Left lung (tissue), 10 donors: Measurements from ENCODE around the gene FAM83E. TPM values are rescaled to one million over a fixed set of nuclear protein-coding genes. Genes with fewer than 3 reads are reported as not detected.

Source experiments
- ATAC-seq: fragments of 200-7000 bp; cut with Tn5 transposase; one replicate; pipeline ENCODE4 v1.9.1; 2020; ENCODE audit warnings: moderate library complexity
- DNase-seq, 4 donors: peaks; one replicate each; pipeline ENCODE4 v3.0.0-alpha.2; 2013 to 2020
- H3K27ac ChIP-seq, 2 donors: fragments of 200-600 bp; sonication (generic) in 1 of 2; one replicate each; pipeline versions ENCODE4 v1.5.0 to v1.8.0; 2020 to 2021
- H3K27me3 ChIP-seq, 2 donors: fragments of 200-600 bp; sonication (generic) in 1 of 2; one replicate each; pipeline versions ENCODE4 v1.5.0 to v1.8.0; 2020 to 2021
- H3K36me3 ChIP-seq, 2 donors: fragments of 200-600 bp; sonication (generic) in 1 of 2; one replicate each; pipeline versions ENCODE4 v1.5.0 to v1.8.0; 2020 to 2021
- H3K4me1 ChIP-seq, 2 donors: fragments of 200-600 bp; one replicate each; pipeline ENCODE4 v1.8.0; 2021
- H3K4me3 ChIP-seq, 2 donors: fragments of 200-600 bp; sonication (generic) in 1 of 2; one replicate each; pipeline versions ENCODE4 v1.5.0 to v1.8.0; 2020 to 2021; ENCODE audit warnings: mild to moderate bottlenecking in 1 of 2
- H3K9me3 ChIP-seq, 2 donors: fragments of 200-600 bp; sonication (generic) in 1 of 2; one replicate each; pipeline versions ENCODE4 v1.5.0 to v1.8.0; 2020 to 2021
- intact Hi-C, 2 donors: fragments of 100-400 bp; cut with DNase I; formaldehyde crosslinking; loops; one replicate each; pipeline versions ENCODE4 v1.11.2 to v1.14.2; 2022
- polyA plus RNA-seq, 6 donors: library from polyadenylated mRNA; unstranded; fragments of 120-200 nt; gene quantifications; one replicate each; pipeline ENCODE4 v1.2.1, GENCODE V29; 2013; ENCODE audit not compliant: insufficient read length in 6 of 6
- total RNA-seq, 2 donors: library from RNA; stranded (reverse); fragmentation: NEBNext Ultra II Directional; extraction: Animal tissue kit (Norgen Biotek cat#: 25700); gene quantifications; one replicate each; pipeline ENCODE4 v1.2.1, GENCODE V29; 2021
- TF ChIP-seq, protein P1 (sequence below), 2 donors: fragments of 200-600 bp; sonication (generic) in 1 of 2; IDR thresholded peaks; one replicate each; pipeline versions ENCODE4 v1.5.0 to v1.8.0; 2021; ENCODE audit warnings: antibody characterized with exemption in 2 of 2
- donor health status: DM: no; HTN: yes; CAD: no.
- donor health status: DM: no; HTN: no; CAD: no.

Gene FAM83E
- total and polyA plus RNA-seq, 8 donors: 4.7 to 50.0 (median 8.5) TPM

GRCh38 chr19:48646001-48646721 lies 31.3 kb upstream of the FAM83E start, which contains the start of gene CA11:
Gene CA11 (minus strand): TSS chr19:48646187. CDS start chr19:48645632, 555 bp downstream.
- Histone ChIP-seq H3K9me3 (no peaks in the 10 kb centered on the region), H3K27me3 (peaks cover 0 to 18% of the 10 kb centered on the region in 2 donors), H3K4me3 (peak within 1 kb of the TSS; percentile 33 to 50), H3K36me3 (no peaks in the 10 kb centered on the region), H3K27ac (peak within 1 kb of the TSS; percentile 64 to 70), H3K4me1 (peaks cover 7 to 28% of the 10 kb centered on the region in 2 donors)
- TF ChIP-seq, protein P1, sequence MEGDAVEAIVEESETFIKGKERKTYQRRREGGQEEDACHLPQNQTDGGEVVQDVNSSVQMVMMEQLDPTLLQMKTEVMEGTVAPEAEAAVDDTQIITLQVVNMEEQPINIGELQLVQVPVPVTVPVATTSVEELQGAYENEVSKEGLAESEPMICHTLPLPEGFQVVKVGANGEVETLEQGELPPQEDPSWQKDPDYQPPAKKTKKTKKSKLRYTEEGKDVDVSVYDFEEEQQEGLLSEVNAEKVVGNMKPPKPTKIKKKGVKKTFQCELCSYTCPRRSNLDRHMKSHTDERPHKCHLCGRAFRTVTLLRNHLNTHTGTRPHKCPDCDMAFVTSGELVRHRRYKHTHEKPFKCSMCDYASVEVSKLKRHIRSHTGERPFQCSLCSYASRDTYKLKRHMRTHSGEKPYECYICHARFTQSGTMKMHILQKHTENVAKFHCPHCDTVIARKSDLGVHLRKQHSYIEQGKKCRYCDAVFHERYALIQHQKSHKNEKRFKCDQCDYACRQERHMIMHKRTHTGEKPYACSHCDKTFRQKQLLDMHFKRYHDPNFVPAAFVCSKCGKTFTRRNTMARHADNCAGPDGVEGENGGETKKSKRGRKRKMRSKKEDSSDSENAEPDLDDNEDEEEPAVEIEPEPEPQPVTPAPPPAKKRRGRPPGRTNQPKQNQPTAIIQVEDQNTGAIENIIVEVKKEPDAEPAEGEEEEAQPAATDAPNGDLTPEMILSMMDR (IDR thresholded peaks at IDR 0.05): peak; percentile 75 to 89
- DNase-seq (peak; percentile 82 to 95 (median 90)), ATAC-seq (peak; percentile 93)
- intact Hi-C loops: no loop called here

DNA sequence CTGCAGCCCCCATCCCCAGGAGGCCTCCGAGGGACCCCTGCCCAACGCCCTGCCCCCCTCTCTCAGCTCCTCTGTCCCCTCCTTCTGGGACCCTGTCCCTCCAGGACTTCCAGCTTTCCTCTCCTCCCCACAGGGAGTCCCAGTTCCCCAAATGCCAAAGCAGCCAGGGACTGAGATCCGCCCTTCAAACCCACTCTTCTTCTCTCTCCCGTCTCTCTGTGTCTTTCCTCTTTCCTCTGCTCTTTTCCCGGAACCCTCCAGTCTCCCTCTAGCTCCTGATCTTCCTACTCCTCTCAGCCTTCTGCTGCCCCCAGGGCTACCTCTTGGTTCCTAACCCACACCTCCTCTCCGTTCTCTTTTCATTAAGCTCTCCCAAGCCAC lies 30.7 kb upstream of the FAM83E start:
- peaks cover 0 to 18% of the 10 kb centered on the region in 2 donors for H3K27me3 ChIP-seq
- TF ChIP-seq, protein P1 (IDR thresholded peaks at IDR 0.05): no peak
- H3K36me3 ChIP-seq: no peaks in the 10 kb centered on the region
- peak overlapping the region; percentile 33 to 50 for H3K4me3 ChIP-seq
- no peaks in the 10 kb centered on the region for H3K9me3 ChIP-seq
- peaks cover 7 to 28% of the 10 kb centered on the region in 2 donors for H3K4me1 ChIP-seq
- peak; percentile 8 for ATAC-seq
- peak overlapping the region; percentile 64 to 70 for H3K27ac ChIP-seq
- intact Hi-C loops: no loop called here
- DNase-seq: no peak

DNA sequence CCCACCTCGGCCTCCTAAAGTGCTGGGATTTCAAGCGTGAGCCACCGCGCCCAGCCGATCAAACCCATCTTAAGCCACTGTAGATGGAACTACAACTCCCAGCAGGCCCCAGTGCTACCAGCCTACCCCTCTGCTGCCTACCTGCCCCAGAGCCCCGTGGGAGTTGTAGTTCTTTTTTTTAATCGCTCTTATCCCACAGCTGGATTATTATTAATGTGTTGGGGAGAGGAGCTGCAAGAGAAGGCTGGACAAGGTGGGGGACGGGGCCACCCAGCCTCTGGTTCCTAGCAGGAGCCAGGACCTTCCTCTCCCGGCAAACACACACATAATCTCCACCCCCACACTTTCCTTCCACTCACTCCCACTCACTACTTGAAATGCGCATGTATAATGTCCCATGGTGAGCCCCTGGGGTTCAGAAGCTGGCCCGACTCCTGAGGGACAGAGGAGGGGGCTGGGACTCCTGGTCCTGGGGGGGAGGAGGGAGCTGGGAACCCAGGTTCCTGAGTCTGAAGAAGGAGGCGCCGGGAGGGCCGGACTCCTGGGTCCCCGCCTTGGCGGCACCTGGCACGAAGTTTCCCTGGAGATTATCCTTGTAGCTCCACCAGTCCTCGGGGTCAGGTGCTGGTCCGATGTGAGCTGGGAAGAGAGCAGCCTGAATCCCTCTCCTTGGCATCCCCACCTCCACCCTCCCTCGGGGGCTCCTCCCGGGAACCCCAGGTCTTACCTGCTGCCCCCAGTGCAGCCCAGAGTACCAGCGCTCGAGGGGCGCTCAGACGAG lies 30.2 kb upstream of the FAM83E start:
- H3K36me3 ChIP-seq: no peaks in the 10 kb centered on the region
- H3K27ac ChIP-seq: peak overlapping the region; percentile 64 to 70
- peaks cover 0 to 18% of the 10 kb centered on the region in 2 donors for H3K27me3 ChIP-seq
- no peaks in the 10 kb centered on the region for H3K9me3 ChIP-seq
- DNase-seq (peak; percentile 68 to 80 (median 76)), ATAC-seq (peak; percentile 83)
- peaks cover 7 to 28% of the 10 kb centered on the region in 2 donors for H3K4me1 ChIP-seq
- TF ChIP-seq, protein P1 (IDR thresholded peaks at IDR 0.05): no peak
- H3K4me3 ChIP-seq: peak overlapping the region; percentile 33 to 50
- intact Hi-C loops: no loop called here

GRCh38 chr19:48644355-48644754 lies 29.5 kb upstream of the FAM83E start:
- H3K27ac ChIP-seq: no peak overlapping the region
- no peaks in the 10 kb centered on the region for H3K9me3 ChIP-seq
- no peak overlapping the region for H3K4me3 ChIP-seq
- TF ChIP-seq, protein P1 (IDR thresholded peaks at IDR 0.05): no peak
- no peak for ATAC-seq
- no peak for DNase-seq
- H3K4me1 ChIP-seq: peaks cover 7 to 28% of the 10 kb centered on the region in 2 donors
- H3K36me3 ChIP-seq: no peaks in the 10 kb centered on the region
- intact Hi-C loops: no loop called here
- peaks cover 0 to 18% of the 10 kb centered on the region in 2 donors for H3K27me3 ChIP-seq

- intact Hi-C loops: no loop called here
- DNase-seq (no peak), ATAC-seq (no peak)
- Histone ChIP-seq H3K27ac (no peak overlapping the region), H3K36me3 (no peaks in the 10 kb centered on the region), H3K27me3 (peaks cover 0 to 18% of the 10 kb centered on the region in 2 donors), H3K4me1 (peaks cover 7 to 33% of the 10 kb centered on the region in 2 donors), H3K4me3 (no peak overlapping the region), H3K9me3 (no peaks in the 10 kb centered on the region)
- TF ChIP-seq, protein P1 (IDR thresholded peaks at IDR 0.05): no peak
Measured at GRCh38 chr19:48642862-48643261, 28.0 kb upstream of the FAM83E start.
